ENCODE results near the gene FGR.

GRCh38 chr1:27664291-27664690 lies 29.3 kb upstream of the FGR start:
- TF ChIP-seq EZH2phosphoT487 (conservative IDR thresholded peaks at IDR 0.05; ENCODE audit: low read length), result no peak
- no peak for TF ChIP-seq CTCF (IDR thresholded peaks at IDR 0.05; ENCODE audit: insufficient read depth, low read length, poor library complexity, severe bottlenecking)

All from SU-DHL-6 (cell line).